WTC11 (cell line): ENCODE data around the gene GID8. TPM values are rescaled to one million over a fixed set of nuclear protein-coding genes. Genes with fewer than 3 reads are reported as not detected.

Experiments
- ATAC-seq: fragments of 200-7000 bp; cut with Tn5 transposase; 2 replicates; pipeline ENCODE4 v1.10.0; 2021; ENCODE audit warnings: mild to moderate bottlenecking, moderate library complexity
- CTCF ChIA-PET: fragments of 300-600 bp; sonication (Branson Sonifier 250); formaldehyde crosslinking; loops from one replicate; lab custom pipeline; 2021; ENCODE audit warnings: antibody characterized with exemption; lab: Charles Lee
- POLR2A ChIA-PET: fragments of 350-600 bp; sonication (Branson Sonifier 250); formaldehyde crosslinking; loops from one replicate; lab custom pipeline; 2021; ENCODE audit warnings: antibody characterized with exemption; lab: Charles Lee
- DNase-seq: peaks from one replicate; pipeline ENCODE4 v3.0.0; 2021; ENCODE audit warnings: low spot score
- H3K27ac Mint-ChIP-seq: 2 replicates; pipeline ENCODE4 v1.8.0; 2021; ENCODE audit warnings: mixed read lengths
- H3K27me3 Mint-ChIP-seq: 2 replicates; pipeline ENCODE4 v1.8.0; 2021; ENCODE audit warnings: low read depth, mild to moderate bottlenecking, moderate library complexity, mixed read lengths
- H3K36me3 Mint-ChIP-seq: 2 replicates; pipeline ENCODE4 v1.8.0; 2021; ENCODE audit warnings: mixed read lengths
- H3K4me1 Mint-ChIP-seq: 2 replicates; pipeline ENCODE4 v1.8.0; 2022; ENCODE audit warnings: mixed read lengths
- H3K4me3 Mint-ChIP-seq: 2 replicates; pipeline ENCODE4 v1.8.0; 2021; ENCODE audit warnings: mild to moderate bottlenecking, moderate library complexity, mixed read lengths
- H3K9me3 Mint-ChIP-seq: 2 replicates; pipeline ENCODE4 v1.8.0; 2021; ENCODE audit warnings: mixed read lengths
- AR ChIP-seq: fragments of 250-450 bp; sonication (Bioruptor Pico); IDR thresholded peaks from 2 replicates; pipeline ENCODE4 v1.9.0; 2021; ENCODE audit warnings: mild to moderate bottlenecking
- ATF6 ChIP-seq: sonication (generic); formaldehyde crosslinking; IDR thresholded peaks from 2 replicates; pipeline ENCODE4 v1.8.1; 2023; ENCODE audit warnings: mild to moderate bottlenecking, missing genetic modification reagents
- CBFB ChIP-seq: sonication (generic); formaldehyde crosslinking; IDR thresholded peaks from 2 replicates; pipeline ENCODE4 v1.8.1; 2022; ENCODE audit warnings: mild to moderate bottlenecking, low read depth, missing genetic modification reagents
- E2F5 ChIP-seq: sonication (generic); formaldehyde crosslinking; IDR thresholded peaks from 2 replicates; pipeline ENCODE4 v1.8.1; 2022; ENCODE audit warnings: mild to moderate bottlenecking, moderate library complexity, missing genetic modification reagents
- EMX1 ChIP-seq: fragments of 250-450 bp; sonication (Bioruptor Pico); IDR thresholded peaks from 2 replicates; pipeline ENCODE4 v1.8.0; 2021; ENCODE audit warnings: mild to moderate bottlenecking
- ESRRA ChIP-seq: sonication (generic); formaldehyde crosslinking; IDR thresholded peaks from 2 replicates; pipeline ENCODE4 v1.8.1; 2022; ENCODE audit warnings: mild to moderate bottlenecking, missing genetic modification reagents, borderline replicate concordance
- GABPB1 ChIP-seq: sonication (generic); formaldehyde crosslinking; IDR thresholded peaks from 2 replicates; pipeline ENCODE4 v1.8.1; 2023; ENCODE audit warnings: mild to moderate bottlenecking, missing genetic modification reagents
- GRHL2 ChIP-seq: fragments of 250-450 bp; sonication (Bioruptor Pico); IDR thresholded peaks from 2 replicates; pipeline ENCODE4 v1.8.0; 2022; ENCODE audit warnings: mild to moderate bottlenecking, moderate library complexity; ENCODE audit not compliant: insufficient replicate concordance, severe bottlenecking
- KAT7 ChIP-seq: sonication (generic); formaldehyde crosslinking; IDR thresholded peaks from 2 replicates; pipeline ENCODE4 v1.8.1; 2023; ENCODE audit warnings: missing genetic modification reagents, mild to moderate bottlenecking, borderline replicate concordance
- NFYB ChIP-seq: sonication (generic); formaldehyde crosslinking; conservative IDR thresholded peaks from 2 replicates; pipeline ENCODE4 v1.8.0; 2022; ENCODE audit warnings: low read depth, missing genetic modification reagents
- NR3C1 ChIP-seq: sonication (generic); formaldehyde crosslinking; conservative IDR thresholded peaks from 2 replicates; pipeline ENCODE4 v1.8.1; 2023; ENCODE audit warnings: low read depth, mild to moderate bottlenecking, missing genetic modification reagents
- OVOL2 ChIP-seq: fragments of 250-450 bp; sonication (Bioruptor Pico); IDR thresholded peaks from 2 replicates; pipeline ENCODE4 v1.9.0; 2021; ENCODE audit warnings: mild to moderate bottlenecking, borderline replicate concordance
- RELA ChIP-seq: sonication (generic); formaldehyde crosslinking; IDR thresholded peaks from 2 replicates; pipeline ENCODE4 v1.8.1; 2022; ENCODE audit warnings: missing genetic modification reagents, mild to moderate bottlenecking, borderline replicate concordance
- RORB ChIP-seq: fragments of 250-450 bp; sonication (Bioruptor Pico); IDR thresholded peaks from 2 replicates; pipeline ENCODE4 v1.9.0; 2021; ENCODE audit warnings: mild to moderate bottlenecking
- SP1 ChIP-seq: sonication (generic); formaldehyde crosslinking; conservative IDR thresholded peaks from 2 replicates; pipeline ENCODE4 v1.8.1; 2022; ENCODE audit warnings: missing genetic modification reagents
- STAT6 ChIP-seq: sonication (generic); formaldehyde crosslinking; conservative IDR thresholded peaks from 2 replicates; pipeline ENCODE4 v1.8.1; 2023; ENCODE audit warnings: mild to moderate bottlenecking, low read depth, missing genetic modification reagents, moderate library complexity
- TEAD1 ChIP-seq: sonication (generic); formaldehyde crosslinking; IDR thresholded peaks from 2 replicates; pipeline ENCODE4 v1.8.0; 2022; ENCODE audit warnings: mild to moderate bottlenecking, missing genetic modification reagents
- TP53 ChIP-seq: sonication (generic); formaldehyde crosslinking; IDR thresholded peaks from 2 replicates; pipeline ENCODE4 v1.8.1; 2023; ENCODE audit warnings: mild to moderate bottlenecking, missing genetic modification reagents
- ZBTB21 ChIP-seq: sonication (generic); formaldehyde crosslinking; IDR thresholded peaks from 2 replicates; pipeline ENCODE4 v1.8.1; 2023; ENCODE audit warnings: mild to moderate bottlenecking, missing genetic modification reagents, borderline replicate concordance
- ZNF121 ChIP-seq: sonication (generic); formaldehyde crosslinking; IDR thresholded peaks from 2 replicates; pipeline ENCODE4 v1.8.0; 2023; ENCODE audit warnings: missing genetic modification reagents
- ZNF232 ChIP-seq: sonication (generic); formaldehyde crosslinking; IDR thresholded peaks from 2 replicates; pipeline ENCODE4 v1.8.0; 2022; ENCODE audit warnings: mild to moderate bottlenecking, missing genetic modification reagents
- ZNF263 ChIP-seq: sonication (generic); formaldehyde crosslinking; IDR thresholded peaks from 2 replicates; pipeline ENCODE4 v1.8.1; 2022; ENCODE audit warnings: low read depth, mild to moderate bottlenecking, moderate library complexity, missing genetic modification reagents
- total RNA-seq: library from RNA; stranded (reverse); gene quantifications from 3 replicates; pipeline ENCODE4 v1.2.3, GENCODE V29; 2021

GID8 gene
- total RNA-seq, 1 experiment from 2014 or later: 70.2 TPM

- ChIA-PET POLR2A (no interaction called here), CTCF (no interaction called here)
- no peak overlapping the region for H3K27ac Mint-ChIP-seq
- TF ChIP-seq EMX1 (CRISPR knock-in tag): no peak
- peaks cover 20% of the 10 kb centered on the region for H3K4me1 Mint-ChIP-seq
- H3K36me3 Mint-ChIP-seq: peaks cover 59% of the 10 kb centered on the region
- no peaks in the 10 kb centered on the region for H3K9me3 Mint-ChIP-seq
- no peaks in the 10 kb centered on the region for H3K27me3 Mint-ChIP-seq
- H3K4me3 Mint-ChIP-seq: no peak overlapping the region
- DNase-seq (no peak), ATAC-seq (no peak)
Observed at GRCh38 chr20:62942456-62942855, 4.5 kb downstream of the GID8 start.

GRCh38 chr20:62943396-62943795, 5.4 kb downstream of the GID8 start:
- H3K36me3 Mint-ChIP-seq: peaks cover 68% of the 10 kb centered on the region
- POLR2A ChIA-PET: no interaction called here
- no peaks in the 10 kb centered on the region for H3K9me3 Mint-ChIP-seq
- ATAC-seq (no peak), DNase-seq (no peak)
- no peak overlapping the region for H3K4me3 Mint-ChIP-seq
- CTCF ChIA-PET: no interaction called here
- peaks cover 20% of the 10 kb centered on the region for H3K4me1 Mint-ChIP-seq
- H3K27me3 Mint-ChIP-seq: no peaks in the 10 kb centered on the region
- no peak overlapping the region for H3K27ac Mint-ChIP-seq
- TF ChIP-seq GABPB1 (CRISPR knock-in tag) (no peak), NFYB (CRISPR knock-in tag) (no peak), NR3C1 (no peak), KAT7 (CRISPR knock-in tag) (no peak), GRHL2 (CRISPR knock-in tag) (no peak), SP1 (CRISPR knock-in tag) (no peak)

GRCh38 chr20:62944184-62944583, 6.2 kb downstream of the GID8 start:
- CTCF ChIA-PET: no interaction called here
- no peaks in the 10 kb centered on the region for H3K27me3 Mint-ChIP-seq
- H3K27ac Mint-ChIP-seq: 0 out of 2 replicates have a peak overlapping the region, but pooled peaks have one; percentile 12
- no peak overlapping the region for H3K4me3 Mint-ChIP-seq
- no peak for TF ChIP-seq OVOL2 (CRISPR knock-in tag)
- TF ChIP-seq E2F5 (CRISPR knock-in tag): no peak
- TF ChIP-seq ATF6 (CRISPR knock-in tag): no peak
- TF ChIP-seq CBFB (CRISPR knock-in tag): no peak
- no peak for TF ChIP-seq RORB (CRISPR knock-in tag)
- no peak for TF ChIP-seq RELA (CRISPR knock-in tag)
- TF ChIP-seq ZNF121: no peak
- no peak for TF ChIP-seq TEAD1 (CRISPR knock-in tag)
- TF ChIP-seq ESRRA (CRISPR knock-in tag): no peak
- no peak for TF ChIP-seq NR3C1
- peaks cover 12% of the 10 kb centered on the region for H3K4me1 Mint-ChIP-seq
- no peak for DNase-seq
- POLR2A ChIA-PET: no interaction called here
- H3K9me3 Mint-ChIP-seq: no peaks in the 10 kb centered on the region
- H3K36me3 Mint-ChIP-seq: peaks cover 76% of the 10 kb centered on the region
- ATAC-seq: no peak

GRCh38 chr20:62944746-62945145, 6.8 kb downstream of the GID8 start:
- Mint-ChIP-seq H3K27ac (0 out of 2 replicates have a peak overlapping the region, but pooled peaks have one; percentile 12), H3K9me3 (no peaks in the 10 kb centered on the region), H3K36me3 (peaks cover 81% of the 10 kb centered on the region), H3K4me1 (peaks cover 6% of the 10 kb centered on the region), H3K27me3 (no peaks in the 10 kb centered on the region), H3K4me3 (no peak overlapping the region)
- ATAC-seq: no peak
- POLR2A ChIA-PET: no interaction called here
- DNase-seq: no peak
- CTCF ChIA-PET: no interaction called here
- no peak for TF ChIP-seq AR (CRISPR knock-in tag)
- no peak for TF ChIP-seq TP53 (CRISPR knock-in tag)
- TF ChIP-seq ZBTB21: no peak
- no peak for TF ChIP-seq ZNF263 (CRISPR knock-in tag)
- TF ChIP-seq ZNF232: no peak
- TF ChIP-seq STAT6 (CRISPR knock-in tag): no peak
